Bronchial epithelial cell (primary cell): ENCODE results near the gene KCNN3. TPM values are rescaled to one million over a fixed set of nuclear protein-coding genes. Genes with fewer than 3 reads are reported as not detected.
A peak's percentile ranks its signal among the peaks of the same experiment; 100 is the strongest.

Experiments
- DNase-seq: peaks from one replicate; pipeline ENCODE4 v3.0.0-alpha.2; 2010; ENCODE audit warnings: low read depth
- FAIRE-seq: peaks from 2 replicates; lab custom pipeline; 2011; peaks lifted over from hg19 to GRCh38; lab: Jason Lieb, UNC
- H3K27me3 ChIP-seq: 2 replicates; pipeline ENCODE4 v1.5.1; 2011; ENCODE audit warnings: low read length; ENCODE audit not compliant: control insufficient read depth, insufficient read depth
- H3K36me3 ChIP-seq: 2 replicates; pipeline ENCODE4 v1.5.1; 2011; ENCODE audit warnings: low read length; ENCODE audit not compliant: control insufficient read depth, insufficient read depth
- H3K4me3 ChIP-seq: 2 replicates; pipeline ENCODE4 v1.5.1; 2011; ENCODE audit warnings: mild to moderate bottlenecking, low read depth, low read length, control low read depth
- CTCF ChIP-seq: IDR thresholded peaks from 2 replicates; pipeline ENCODE4 v1.5.1; 2011; ENCODE audit warnings: mild to moderate bottlenecking, moderate library complexity, low read length, control low read depth, inconsistent platforms; ENCODE audit not compliant: insufficient read depth, severe bottlenecking
- total RNA-seq: library from RNA; depleted of rRNA; stranded (reverse); fragments of >200 nt; gene quantifications from 2 replicates; pipeline ENCODE4 v1.2.1, GENCODE V29; 2014

The KCNN3 gene
- total RNA-seq, 1 donor from 2014 or later = under 0.01 TPM

GRCh38 chr1:154884869-154885701 lies 15.0 kb upstream of the KCNN3 start:
- H3K4me3 ChIP-seq = no peak overlapping the region
- TF ChIP-seq CTCF = no peak
- no peaks in the 10 kb centered on the region for H3K36me3 ChIP-seq
- DNase-seq (no peak), FAIRE-seq (peak; percentile 13)
- H3K27me3 ChIP-seq = peaks cover 3% of the 10 kb centered on the region

- FAIRE-seq = no peak
- no peak overlapping the region for H3K4me3 ChIP-seq
- peaks cover 5% of the 10 kb centered on the region for H3K27me3 ChIP-seq
- DNase-seq = no peak
- no peak for TF ChIP-seq CTCF
- no peaks in the 10 kb centered on the region for H3K36me3 ChIP-seq
Measured at GRCh38 chr1:154883919-154884868, 14.1 kb upstream of the KCNN3 start.

GRCh38 chr1:154881820-154882535 lies 11.9 kb upstream of the KCNN3 start:
- peaks cover 2% of the 10 kb centered on the region for H3K27me3 ChIP-seq
- FAIRE-seq (peak; percentile 32), DNase-seq (no peak)
- no peaks in the 10 kb centered on the region for H3K36me3 ChIP-seq
- TF ChIP-seq CTCF = no peak
- H3K4me3 ChIP-seq = no peak overlapping the region

GRCh38 chr1:154880671-154881070 lies 10.6 kb upstream of the KCNN3 start:
- Histone ChIP-seq H3K27me3 (peaks cover 2% of the 10 kb centered on the region), H3K4me3 (no peak overlapping the region), H3K36me3 (no peaks in the 10 kb centered on the region)
- no peak for DNase-seq
- no peak for TF ChIP-seq CTCF
- no peak for FAIRE-seq

- FAIRE-seq = no peak
- Histone ChIP-seq H3K27me3 (peaks cover 2% of the 10 kb centered on the region), H3K36me3 (no peaks in the 10 kb centered on the region), H3K4me3 (no peak overlapping the region)
- TF ChIP-seq CTCF = no peak
- DNase-seq = no peak
Measured at GRCh38 chr1:154879038-154879421, 8.9 kb upstream of the KCNN3 start.
